ENCODE measurements around the gene FASTK. TPM values are rescaled to one million over a fixed set of nuclear protein-coding genes. Genes with fewer than 3 reads are reported as not detected.

FASTK gene
- total RNA-seq, 1 experiment from 2014 or later, result 95.0 TPM

DNA sequence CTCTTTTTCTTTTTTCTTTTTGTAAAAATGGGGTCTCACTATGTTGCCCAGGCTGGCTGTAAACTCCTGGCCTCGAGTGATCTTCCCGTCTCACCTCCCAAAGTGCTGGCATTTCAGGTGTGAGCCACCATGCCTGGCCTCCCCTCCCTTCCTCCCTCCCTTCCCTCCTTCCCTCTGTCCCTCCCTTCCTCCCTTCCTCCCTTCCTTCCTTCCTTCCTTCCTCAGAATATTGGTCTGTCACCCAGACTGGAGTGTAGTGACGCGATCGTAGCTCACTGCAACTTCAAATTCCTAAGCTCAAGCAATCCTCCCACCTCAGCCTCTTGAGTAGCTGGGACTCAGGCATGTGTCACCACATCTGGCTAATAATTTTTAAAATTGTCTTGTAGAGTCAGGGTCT lies 14.1 kb upstream of the FASTK start:
- in situ Hi-C loops (cut with HindIII; ENCODE audit: low pct_unique_long_range_greater_than_20kb, low sequenced_read_pairs), result no loop called here
- DNase-seq (ENCODE audit: low read depth, low spot score) (no peak), ATAC-seq (no peak; the same call in 1 of the 2 replicates)
- H3K4me3 ChIP-seq (ENCODE audit: low read depth in 2 of 2, low read length in 2 of 2), result no peak overlapping the region
- CTCF ChIA-PET, result interaction anchor here (0.5 to 0.7 kb wide), 2 partner anchors 18 to 34 kb away, joined by 3 to 4 read pairs; no protein-coding TSS in a partner anchor
- intact Hi-C loops (cut with micrococcal nuclease; ENCODE audit: unreplicated experiment), result no loop called here
- H3K9me3 ChIP-seq (ENCODE audit: control insufficient read depth, insufficient read depth, low read depth, low read length), result no peaks in the 10 kb centered on the region
- no peak overlapping the region for H3K27ac ChIP-seq (ENCODE audit: low read length)
- BruUV-seq (replicated peaks), result no TSS peak
- H3K4me1 ChIP-seq (ENCODE audit: control insufficient read depth, insufficient read depth, low read length), result peaks cover 7% of the 10 kb centered on the region; the same call in 1 of the 2 replicates
- POLR2A ChIA-PET, result interaction anchor here (0.6 to 0.8 kb wide), 3 partner anchors 32 to 75 kb away, joined by 3 to 15 read pairs (median 6); no protein-coding TSS in a partner anchor
- TF ChIP-seq POLR2AphosphoS5 (IDR thresholded peaks at IDR 0.05; ENCODE audit: low read depth, low read length), result no peak
- TF ChIP-seq, protein P1, sequence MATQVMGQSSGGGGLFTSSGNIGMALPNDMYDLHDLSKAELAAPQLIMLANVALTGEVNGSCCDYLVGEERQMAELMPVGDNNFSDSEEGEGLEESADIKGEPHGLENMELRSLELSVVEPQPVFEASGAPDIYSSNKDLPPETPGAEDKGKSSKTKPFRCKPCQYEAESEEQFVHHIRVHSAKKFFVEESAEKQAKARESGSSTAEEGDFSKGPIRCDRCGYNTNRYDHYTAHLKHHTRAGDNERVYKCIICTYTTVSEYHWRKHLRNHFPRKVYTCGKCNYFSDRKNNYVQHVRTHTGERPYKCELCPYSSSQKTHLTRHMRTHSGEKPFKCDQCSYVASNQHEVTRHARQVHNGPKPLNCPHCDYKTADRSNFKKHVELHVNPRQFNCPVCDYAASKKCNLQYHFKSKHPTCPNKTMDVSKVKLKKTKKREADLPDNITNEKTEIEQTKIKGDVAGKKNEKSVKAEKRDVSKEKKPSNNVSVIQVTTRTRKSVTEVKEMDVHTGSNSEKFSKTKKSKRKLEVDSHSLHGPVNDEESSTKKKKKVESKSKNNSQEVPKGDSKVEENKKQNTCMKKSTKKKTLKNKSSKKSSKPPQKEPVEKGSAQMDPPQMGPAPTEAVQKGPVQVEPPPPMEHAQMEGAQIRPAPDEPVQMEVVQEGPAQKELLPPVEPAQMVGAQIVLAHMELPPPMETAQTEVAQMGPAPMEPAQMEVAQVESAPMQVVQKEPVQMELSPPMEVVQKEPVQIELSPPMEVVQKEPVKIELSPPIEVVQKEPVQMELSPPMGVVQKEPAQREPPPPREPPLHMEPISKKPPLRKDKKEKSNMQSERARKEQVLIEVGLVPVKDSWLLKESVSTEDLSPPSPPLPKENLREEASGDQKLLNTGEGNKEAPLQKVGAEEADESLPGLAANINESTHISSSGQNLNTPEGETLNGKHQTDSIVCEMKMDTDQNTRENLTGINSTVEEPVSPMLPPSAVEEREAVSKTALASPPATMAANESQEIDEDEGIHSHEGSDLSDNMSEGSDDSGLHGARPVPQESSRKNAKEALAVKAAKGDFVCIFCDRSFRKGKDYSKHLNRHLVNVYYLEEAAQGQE (IDR thresholded peaks at IDR 0.05; ENCODE audit: insufficient read depth in 1 of 2, low read depth in 2 of 2, low read length in 1 of 2), result no peak
- TF ChIP-seq TCF7L2 (IDR thresholded peaks at IDR 0.05; ENCODE audit: low read depth, low read length), result no peak
- TF ChIP-seq CTCF (IDR thresholded peaks at IDR 0.05), result no peak
- no peak for TF ChIP-seq SIN3A (IDR thresholded peaks at IDR 0.05; ENCODE audit: borderline replicate concordance, insufficient read depth, low read depth, low read length)
- H3K36me3 ChIP-seq (ENCODE audit: control insufficient read depth, insufficient read depth, low read length), result no peaks in the 10 kb centered on the region
- no peaks in the 10 kb centered on the region for H3K27me3 ChIP-seq (ENCODE audit: control insufficient read depth, insufficient read depth, low read length)

GRCh38 chr7:151093748-151094147 lies 13.1 kb upstream of the FASTK start:
- no TSS peak for BruUV-seq (replicated peaks)
- H3K27ac ChIP-seq (ENCODE audit: low read length), result no peak overlapping the region
- TF ChIP-seq TCF7L2 (IDR thresholded peaks at IDR 0.05; ENCODE audit: low read depth, low read length) (no peak), POLR2AphosphoS5 (IDR thresholded peaks at IDR 0.05; ENCODE audit: low read depth, low read length) (no peak), SIN3A (IDR thresholded peaks at IDR 0.05; ENCODE audit: borderline replicate concordance, insufficient read depth, low read depth, low read length) (no peak), CTCF (IDR thresholded peaks at IDR 0.05) (no peak)
- TF ChIP-seq, protein P1 (IDR thresholded peaks at IDR 0.05; ENCODE audit: insufficient read depth in 1 of 2, low read depth in 2 of 2, low read length in 1 of 2), result no peak
- intact Hi-C loops (cut with micrococcal nuclease; ENCODE audit: unreplicated experiment) (no loop called here), in situ Hi-C loops (cut with HindIII; ENCODE audit: low pct_unique_long_range_greater_than_20kb, low sequenced_read_pairs) (no loop called here)
- no peak for DNase-seq (ENCODE audit: low read depth, low spot score)
- no peak overlapping the region for H3K4me3 ChIP-seq (ENCODE audit: low read depth in 2 of 2, low read length in 2 of 2)
- POLR2A ChIA-PET, result no interaction called here
- no peak for ATAC-seq
- CTCF ChIA-PET, result no interaction called here
- H3K4me1 ChIP-seq (ENCODE audit: control insufficient read depth, insufficient read depth, low read length), result peaks cover 17% of the 10 kb centered on the region; the same call in 1 of the 2 replicates
- no peaks in the 10 kb centered on the region for H3K36me3 ChIP-seq (ENCODE audit: control insufficient read depth, insufficient read depth, low read length)
- no peaks in the 10 kb centered on the region for H3K27me3 ChIP-seq (ENCODE audit: control insufficient read depth, insufficient read depth, low read length)
- no peaks in the 10 kb centered on the region for H3K9me3 ChIP-seq (ENCODE audit: control insufficient read depth, insufficient read depth, low read depth, low read length)
